GDM1 (cell line): ENCODE measurements around the gene ARHGAP24.
A peak's percentile ranks its signal among the peaks of the same experiment; 100 is the strongest.
"Not testable (repeated sequence)": the region's sequence is repeated elsewhere in the genome, so short reads cannot be mapped to it uniquely, and the experiment has no call there.

Source experiments
- DNase-seq: peaks from one replicate; lab custom pipeline; 2025; lab: John Stamatoyannopoulos, UW

The ARHGAP24 gene

DNA sequence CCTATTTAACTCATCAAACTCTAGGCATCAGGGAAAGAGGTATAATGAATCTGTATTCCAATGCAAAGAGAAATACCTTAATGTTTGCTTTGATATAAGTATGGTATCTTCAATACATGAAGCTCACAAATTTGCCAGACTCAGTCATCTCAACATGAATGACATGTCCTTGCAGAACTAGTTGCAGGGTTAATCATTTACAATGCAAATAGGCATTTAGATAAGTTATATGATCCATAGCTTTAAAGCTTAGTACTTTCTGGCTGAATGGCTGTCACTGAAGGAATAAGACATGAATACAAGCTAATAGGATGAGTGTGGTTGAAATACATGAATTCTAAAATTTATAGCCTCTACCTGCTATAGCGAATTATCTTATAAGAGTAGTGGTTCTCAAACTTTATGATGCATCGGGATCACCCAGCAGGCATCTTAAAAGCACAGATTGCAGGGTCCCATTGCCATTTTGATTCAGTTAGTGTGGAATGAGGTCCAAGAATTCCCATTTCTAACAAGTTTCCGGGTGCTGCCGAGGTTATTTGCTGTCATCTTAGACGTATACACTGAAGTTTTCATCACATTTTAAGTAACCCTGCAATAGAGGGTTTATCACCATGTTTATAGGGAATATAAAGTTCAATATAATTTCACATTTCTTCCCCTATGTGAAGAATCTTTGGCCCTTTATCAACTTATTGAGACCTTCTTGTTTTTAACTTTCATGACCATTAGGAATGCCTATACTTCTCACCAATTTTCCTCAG lies 439.2 kb downstream of the ARHGAP24 start:
- DNase-seq, result no peak

DNA sequence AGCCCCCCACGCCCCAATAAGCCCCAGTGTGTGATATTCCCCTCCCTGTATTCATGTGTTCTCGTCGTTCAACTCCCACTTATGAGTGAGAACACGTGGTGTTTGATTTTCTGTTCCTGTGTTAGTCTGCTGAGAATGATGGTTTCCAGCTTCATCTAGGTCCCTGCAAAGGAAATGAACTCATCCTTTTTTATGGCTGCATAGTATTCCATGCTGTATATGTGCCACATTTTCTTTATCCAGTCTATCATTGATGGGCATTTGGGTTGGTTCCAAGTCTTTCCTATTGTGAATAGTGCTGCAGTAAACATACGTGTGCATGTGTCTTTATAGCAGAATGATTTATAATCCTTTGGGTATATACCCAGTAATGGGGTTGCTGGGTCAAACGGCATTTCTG lies 440.6 kb downstream of the ARHGAP24 start:
- DNase-seq, result not testable (repeated sequence)

DNA sequence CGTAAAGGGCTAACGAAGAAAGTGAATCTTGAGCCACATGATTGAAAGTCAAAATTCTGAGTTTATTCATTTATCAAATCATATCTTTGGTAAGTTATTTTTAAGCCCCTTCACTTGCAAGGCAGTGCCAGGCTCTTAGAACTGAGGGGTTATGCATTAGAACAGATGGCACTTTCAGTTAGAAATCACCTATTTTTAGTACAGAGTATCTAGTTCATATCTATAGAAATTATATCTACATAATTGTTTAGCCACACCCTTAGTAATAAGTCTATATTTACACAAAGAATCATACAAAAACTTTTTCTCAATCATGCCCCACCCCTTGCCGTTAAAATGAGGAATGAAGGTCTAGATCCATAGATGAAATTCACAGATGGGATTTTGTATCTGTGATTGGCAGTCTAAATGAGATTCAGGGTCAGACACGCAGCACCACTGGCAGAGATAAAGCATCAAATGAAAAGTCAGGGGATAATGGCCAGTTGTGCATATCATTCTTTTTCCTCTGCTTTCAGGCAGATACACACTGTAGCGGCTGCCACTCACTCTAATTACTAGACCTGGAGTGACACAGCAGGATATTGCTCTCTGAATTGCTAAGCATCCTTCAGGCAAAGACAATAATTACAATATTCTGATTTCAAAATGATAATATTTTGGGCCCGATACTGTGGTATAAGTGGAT lies 444.4 kb downstream of the ARHGAP24 start:
- no peak for DNase-seq

DNA sequence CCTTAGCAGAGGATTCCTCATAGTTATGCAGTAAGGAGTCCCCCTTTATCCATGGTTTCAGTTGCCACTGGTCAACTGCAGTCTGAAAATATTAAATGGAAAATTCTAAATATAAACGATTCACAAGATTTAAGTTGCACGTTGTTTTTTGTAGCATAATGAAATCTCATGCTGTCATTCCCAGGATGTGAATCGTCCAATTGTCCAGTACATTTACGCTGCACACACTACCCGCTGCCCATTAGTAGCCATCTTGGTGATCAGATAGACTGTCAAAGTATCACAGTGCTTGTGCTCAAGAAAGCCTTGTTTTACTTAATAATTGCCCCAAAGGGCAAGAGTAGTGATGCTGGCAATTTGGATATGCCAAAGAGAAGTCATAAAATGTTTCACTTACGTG lies 450.1 kb downstream of the ARHGAP24 start:
- no peak for DNase-seq

DNA sequence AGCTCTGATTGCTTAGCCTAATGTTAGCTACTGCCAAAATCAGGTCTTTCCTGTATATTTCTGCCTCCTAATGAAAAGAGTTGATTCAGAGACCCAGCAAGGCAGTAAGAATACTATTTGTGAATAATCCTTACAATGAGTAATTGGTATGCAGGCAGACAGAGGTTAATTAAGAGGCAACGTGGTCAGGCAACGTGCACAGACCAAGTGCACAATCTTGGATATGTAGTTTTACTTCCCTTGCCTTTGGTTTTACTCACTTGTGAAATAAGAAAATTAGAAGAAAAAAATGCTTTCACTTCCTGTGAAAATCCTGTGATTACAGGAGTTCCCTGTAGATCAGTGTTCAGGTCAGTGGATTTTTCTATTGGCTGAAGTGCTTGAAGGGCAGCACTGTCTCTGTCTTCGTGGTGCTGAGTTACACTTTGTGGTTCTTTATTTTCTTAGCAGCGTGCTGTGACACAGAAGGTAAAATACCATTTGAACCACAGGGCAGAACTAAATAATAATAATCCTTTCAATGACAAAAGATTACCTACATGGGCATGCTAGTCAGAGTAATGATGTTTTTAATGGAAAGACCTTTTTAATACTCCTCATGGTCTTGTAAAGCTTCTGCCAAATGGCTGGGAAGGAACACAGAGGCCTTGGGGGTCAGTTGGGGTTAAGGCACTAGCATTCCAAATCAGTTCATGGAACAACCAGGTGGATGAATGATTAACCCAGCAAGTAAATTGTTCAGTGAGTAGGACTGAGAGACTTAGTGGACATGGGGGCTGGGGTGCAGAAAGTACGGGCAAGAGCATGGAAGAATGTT lies 454.0 kb downstream of the ARHGAP24 start:
- no peak for DNase-seq

DNA sequence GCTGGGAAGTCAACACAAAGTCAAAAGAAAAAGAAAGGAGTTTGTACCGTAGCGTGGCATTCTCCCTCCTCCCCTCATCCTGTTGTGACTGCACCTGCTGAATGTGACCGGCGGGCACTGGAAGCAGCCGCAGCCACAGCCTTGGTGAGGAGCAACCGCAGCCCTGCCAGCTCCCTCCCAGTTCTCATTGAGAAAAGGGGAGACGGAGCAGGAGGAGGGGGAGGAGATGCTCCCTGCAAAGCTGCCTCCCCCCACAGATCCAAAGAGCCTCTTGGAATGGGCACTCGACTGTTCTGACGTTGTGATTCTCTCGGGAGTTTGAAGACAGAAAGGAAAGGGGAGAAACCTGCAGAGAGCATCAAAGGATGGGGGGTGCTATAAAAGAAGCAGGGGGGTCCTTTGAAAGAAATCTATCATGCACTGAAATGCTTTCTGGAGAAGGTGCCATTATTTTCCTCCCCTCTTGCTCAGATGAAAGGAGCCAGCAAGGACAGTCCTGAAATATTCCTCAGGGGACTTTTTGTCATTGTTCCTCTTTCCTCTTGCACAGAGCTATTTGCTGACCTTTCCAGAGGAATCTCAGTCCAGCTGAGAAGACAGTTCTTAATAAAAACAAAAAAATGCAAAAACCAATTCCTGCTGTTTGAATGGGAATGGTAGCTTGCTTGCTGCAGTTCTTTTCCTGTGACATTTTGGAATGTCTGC lies 455.2 kb downstream of the ARHGAP24 start:
- peak; percentile 19 for DNase-seq

DNA sequence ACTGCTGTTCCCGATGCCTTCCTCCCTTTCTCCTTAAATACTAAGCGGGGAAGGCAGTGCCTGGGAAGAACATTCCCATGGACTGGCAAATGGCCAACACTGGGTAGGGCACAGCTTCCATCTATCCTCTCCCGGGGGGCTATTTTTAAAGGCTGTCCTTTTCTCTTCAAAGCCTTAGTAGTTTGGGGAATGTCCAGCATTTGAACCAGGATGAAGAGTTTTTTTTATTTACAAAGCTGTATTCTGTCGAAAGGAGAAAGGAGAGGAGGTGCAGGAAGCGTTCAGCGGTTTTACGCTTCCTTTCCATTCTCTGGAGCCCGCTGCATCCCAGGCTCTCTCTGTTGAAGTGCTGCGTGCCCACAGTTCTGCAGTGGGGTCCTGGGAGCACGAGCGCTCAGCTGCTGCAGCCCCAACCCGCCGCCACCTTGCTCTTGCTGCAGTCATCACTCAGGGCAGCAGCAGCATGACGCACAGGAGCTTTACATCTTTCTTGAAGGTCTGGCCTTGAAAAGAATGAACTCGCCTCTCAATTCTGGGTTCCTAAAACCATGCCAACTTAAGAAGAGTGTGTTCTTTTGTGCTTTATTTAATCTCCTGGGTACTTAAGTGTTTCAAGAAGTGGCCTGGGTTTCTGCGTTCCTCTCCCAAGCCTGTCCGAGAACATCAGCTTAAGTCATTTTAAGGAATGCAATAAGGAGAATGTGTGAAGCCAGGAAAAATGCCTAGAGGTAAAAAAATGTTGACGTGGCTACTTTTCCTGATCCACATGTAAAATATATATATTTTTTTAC lies 457.7 kb downstream of the ARHGAP24 start:
- no peak for DNase-seq

DNA sequence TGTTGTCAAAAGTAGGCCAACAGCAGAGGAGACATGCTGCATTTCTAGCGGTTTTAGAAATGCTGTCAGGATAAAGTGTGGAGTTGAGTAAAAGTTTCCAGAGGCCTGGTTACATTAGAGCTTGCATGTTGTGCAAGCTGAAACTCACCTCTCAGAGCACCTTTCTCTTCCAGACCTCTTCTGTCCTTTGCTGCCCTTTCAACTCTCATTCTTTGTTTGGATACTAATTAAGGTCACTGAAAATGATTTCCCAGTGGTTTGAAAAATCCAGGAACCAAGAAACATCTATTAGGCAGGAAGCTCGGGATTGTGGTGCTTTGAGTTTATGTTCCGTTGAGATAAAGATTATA lies 458.3 kb downstream of the ARHGAP24 start:
- DNase-seq, result no peak

DNA sequence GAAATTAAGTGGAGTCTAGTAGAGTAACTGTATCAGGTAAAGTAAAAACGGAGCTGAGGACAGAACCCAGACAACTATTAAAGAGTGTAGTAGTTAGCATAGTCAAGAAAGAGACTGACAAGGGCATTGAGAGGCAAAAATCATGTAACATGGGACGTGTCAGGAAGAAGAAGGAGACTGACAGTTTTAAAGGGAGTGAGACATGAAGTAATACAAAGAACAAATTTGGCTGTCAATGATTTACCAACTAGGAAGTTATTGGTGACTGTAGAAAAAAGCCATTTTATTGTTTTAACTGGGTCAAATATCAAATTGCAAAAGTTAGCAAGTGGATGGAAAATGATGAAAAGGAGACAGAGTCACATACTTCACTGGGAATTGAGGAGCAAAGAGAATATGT lies 462.6 kb downstream of the ARHGAP24 start:
- no peak for DNase-seq

DNA sequence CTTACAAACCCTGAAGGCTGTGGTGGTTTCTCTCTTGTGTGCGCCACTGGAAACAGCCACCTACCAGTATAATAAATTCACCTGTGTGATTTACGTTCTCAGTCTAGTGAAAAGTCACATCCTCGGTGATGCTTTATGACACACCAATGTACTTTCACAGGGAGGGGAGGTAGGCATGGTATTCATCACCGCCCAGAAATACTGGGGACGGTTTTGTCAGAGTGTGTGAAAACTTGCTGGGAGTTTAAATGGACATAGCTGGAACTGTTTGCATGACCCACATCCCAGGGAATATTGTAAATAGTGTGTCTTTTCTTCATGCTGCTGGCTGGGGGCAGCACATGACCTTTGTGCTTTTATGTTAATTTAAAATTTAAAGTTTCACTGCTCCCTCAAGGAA lies 463.1 kb downstream of the ARHGAP24 start:
- DNase-seq, result no peak

DNA sequence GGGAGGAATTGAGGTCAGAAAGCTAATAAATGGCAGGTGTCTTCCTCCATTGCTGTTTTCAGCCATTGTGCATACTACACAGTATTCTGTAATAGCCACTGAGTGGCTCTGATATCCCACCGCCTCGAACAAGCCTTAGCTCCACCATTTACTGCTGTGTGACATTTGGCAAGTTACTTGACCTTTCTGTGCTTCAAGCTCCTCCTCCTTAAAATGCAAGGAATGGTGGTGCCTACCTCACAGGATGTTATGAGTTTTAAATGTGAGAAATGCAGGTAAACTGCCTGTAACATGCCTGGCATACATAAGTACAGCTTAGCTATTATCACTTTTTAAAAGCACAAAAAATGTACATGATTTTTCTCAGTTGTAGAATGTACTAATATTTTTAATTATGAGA lies 464.0 kb downstream of the ARHGAP24 start:
- no peak for DNase-seq

DNA sequence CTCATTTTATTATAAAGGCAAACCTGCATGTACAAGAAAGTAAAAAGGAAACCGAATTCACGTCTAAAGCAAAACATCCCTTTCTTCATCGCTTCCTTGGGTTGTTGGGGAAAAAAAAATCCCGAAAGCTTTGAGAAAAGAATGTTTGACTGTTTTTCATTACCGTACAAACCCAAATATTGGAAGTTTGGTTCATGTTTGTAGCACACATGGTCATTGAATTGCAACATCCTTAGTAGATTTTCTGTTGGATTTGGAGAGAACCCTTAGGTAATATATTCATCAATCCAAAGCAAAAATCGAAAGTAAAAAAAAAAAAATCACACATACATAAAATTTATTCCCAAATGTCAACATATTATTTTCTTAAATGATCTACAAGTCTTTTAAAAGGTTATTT lies 464.6 kb downstream of the ARHGAP24 start:
- no peak for DNase-seq

DNA sequence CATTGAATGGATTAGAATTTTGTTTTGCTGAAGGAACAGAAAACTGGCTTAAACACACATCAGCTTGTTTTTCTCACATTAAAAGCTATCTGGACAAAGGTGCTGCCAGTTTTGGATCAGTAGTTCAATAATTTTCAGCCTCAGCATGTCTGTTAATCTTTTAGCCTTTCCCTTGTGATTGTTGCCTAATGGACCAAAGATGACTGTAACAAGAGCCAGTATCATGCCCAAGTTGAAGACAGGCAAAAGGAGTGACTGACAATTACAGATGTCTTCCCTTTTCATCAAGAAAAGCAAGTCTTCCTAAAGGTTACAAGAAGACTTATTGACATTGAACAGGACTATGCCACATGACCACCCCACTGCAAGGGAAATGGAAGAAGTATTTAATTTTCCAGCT lies 465.2 kb downstream of the ARHGAP24 start:
- DNase-seq, result no peak

DNA sequence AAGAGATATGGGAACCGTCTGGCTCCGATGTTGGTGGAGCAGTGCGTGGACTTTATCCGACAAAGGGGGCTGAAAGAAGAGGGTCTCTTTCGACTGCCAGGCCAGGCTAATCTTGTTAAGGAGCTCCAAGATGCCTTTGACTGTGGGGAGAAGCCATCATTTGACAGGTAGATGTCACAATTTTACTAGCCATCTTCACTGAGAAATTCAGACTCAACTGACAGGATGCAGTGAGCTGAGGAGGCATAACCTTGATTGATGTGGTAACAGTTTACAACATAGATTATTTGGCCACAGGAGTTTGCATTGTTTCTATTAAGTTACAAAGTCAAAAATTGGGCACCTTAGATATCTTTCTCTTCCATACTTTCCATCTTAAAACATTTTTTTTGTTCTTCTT lies 467.2 kb downstream of the ARHGAP24 start:
- no peak for DNase-seq

DNA sequence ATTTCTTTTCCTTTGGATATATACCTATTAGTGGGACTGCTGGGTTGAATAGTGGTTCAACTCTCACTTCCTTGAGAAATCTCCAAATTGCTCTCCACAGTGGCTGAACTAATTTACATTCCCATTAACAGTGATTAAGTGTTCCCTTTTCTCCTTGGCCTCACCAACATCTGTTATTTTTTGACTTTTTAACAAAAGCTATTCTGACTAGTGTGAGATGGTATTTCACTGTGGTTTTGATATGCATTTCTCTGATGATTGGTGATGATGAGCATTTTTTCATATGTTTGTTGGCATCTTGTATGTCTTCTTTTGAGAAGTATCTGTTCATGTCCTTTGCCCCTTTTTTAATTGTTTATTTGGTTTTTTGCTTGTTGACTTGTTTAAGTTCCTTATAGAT lies 471.9 kb downstream of the ARHGAP24 start:
- DNase-seq, result no peak

DNA sequence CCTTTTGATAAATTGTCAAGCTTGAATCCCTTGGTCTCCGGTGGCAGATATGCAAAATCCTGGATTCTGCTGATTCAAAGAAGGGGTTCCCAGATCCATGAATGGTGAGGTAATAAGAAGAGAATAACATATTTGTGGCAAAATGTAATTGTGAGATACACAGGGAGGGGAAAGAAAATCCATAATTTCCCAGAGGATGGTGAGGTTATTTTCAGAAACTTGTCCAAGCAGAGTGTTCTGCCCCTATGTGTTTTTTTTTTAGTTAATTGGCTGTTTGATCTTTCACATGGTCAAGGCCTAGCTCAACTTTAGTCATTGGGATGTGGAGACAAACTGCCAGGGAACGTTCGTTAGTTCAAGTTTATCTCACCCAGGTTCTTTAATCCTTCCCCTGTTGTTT lies 476.1 kb downstream of the ARHGAP24 start:
- no peak for DNase-seq

DNA sequence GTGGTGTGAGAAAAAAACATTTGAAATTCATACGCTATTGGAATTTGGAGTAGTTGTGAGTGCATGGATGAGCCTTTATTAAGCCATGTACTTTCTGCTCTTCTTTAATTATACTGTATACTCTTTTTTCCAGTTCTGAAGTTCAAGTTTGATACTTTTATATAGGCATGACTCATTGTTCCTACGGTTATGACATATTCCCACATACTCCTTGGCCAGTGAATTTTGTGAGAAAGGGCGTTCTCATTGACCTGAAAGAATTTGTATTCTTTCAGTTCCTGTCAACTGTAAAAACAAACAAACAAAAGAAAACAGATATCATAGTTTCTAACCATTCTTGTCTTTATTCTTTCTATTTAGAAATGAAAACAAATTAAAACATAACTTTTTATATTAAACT lies 477.6 kb downstream of the ARHGAP24 start:
- no peak for DNase-seq

DNA sequence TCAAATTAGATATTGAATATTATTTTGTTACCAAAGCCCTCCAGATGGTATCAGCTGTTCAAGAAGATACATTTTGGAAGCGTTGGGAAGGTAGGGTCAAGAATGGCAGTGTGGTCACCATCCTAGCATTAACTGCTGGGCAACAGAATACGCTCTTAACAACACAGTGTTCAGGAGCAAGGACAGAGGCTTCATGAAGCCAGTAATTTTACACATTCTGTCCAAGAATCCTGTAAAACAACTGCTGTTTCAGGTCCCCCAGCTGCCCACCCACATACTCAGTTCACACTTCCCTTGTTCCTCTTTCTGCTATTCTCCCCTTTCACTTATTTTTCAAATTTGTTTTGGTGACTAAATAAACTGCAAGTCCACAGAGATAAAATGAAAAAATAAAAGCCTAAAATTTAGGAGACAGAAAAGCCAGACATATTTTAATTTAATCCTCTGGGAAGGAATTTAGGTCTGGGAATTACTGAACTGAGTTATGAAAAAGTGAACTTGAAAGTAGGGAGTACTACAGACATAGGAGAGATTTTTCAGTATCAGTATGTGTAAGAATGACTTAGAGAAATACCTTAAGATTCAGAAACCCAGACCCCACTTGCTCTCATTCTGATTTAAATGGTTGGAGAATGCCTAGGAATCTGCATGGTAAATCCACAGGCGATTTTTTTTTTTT lies 478.2 kb downstream of the ARHGAP24 start:
- DNase-seq, result no peak

DNA sequence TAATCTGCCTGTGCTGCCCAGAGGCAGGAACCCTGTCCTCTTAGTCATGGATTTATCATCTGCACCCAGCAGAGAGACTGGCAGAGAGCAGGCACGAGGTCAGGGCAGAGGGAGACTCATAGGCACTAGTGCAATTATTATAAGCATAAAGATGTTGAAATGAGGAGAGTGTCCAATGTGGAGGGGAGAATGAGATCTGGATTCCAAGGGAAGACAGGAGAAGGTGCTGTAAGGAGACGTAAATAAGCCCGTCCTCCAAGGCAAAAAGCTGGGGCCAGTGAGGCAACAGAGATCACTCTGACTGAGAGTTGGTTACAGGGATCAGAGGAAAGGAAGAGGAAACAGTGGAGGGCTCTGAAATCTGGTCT lies 478.7 kb downstream of the ARHGAP24 start:
- no peak for DNase-seq

DNA sequence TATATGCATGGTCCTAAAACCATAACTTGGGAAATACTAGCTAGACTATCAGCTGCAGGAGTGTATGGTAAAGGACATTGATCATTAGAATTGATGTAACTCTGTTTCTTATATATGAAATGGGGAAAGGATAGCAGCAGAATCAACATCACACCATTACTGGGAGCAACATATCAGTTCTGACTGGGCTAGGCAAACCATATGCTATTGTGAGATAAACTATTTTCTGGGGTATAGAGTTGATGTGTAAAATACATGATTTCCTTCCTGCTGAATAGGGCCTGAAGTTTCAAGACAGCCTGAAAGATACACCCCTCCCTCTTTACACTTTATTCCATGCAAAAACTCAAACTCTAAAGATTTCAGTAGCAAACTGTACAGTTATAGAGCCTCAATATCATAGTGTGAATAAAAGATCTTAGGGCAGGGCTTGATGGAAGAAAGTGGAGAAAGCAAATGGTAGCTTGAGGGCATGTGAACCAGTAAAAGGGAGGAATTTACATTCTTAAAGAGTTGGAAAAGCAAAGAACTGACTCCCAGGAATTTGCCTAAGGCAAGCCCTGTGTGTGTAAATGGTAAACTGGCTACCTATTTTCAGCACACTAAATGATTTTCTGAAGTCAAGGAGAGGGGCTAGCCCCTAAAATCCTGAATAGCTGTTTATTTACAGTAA lies 480.8 kb downstream of the ARHGAP24 start:
- DNase-seq, result no peak
